Activated CD4-positive, alpha-beta T cell treated with anti-CD3 and anti-CD28 coated beads, Interleukin-2, amount 50 U/mL, for 24 hours (primary cell): ENCODE measurements around the gene CSTF2.
"Not testable (repeated sequence)": the region's sequence is repeated elsewhere in the genome, so short reads cannot be mapped to it uniquely, and the experiment has no call there.

Source experiments
- DNase-seq, 2 donors: peaks; one replicate each; pipeline ENCODE4 v3.0.0-alpha.2; 2020; ENCODE audit warnings: low read depth in 1 of 2, low spot score in 1 of 2

The CSTF2 gene, protein sequence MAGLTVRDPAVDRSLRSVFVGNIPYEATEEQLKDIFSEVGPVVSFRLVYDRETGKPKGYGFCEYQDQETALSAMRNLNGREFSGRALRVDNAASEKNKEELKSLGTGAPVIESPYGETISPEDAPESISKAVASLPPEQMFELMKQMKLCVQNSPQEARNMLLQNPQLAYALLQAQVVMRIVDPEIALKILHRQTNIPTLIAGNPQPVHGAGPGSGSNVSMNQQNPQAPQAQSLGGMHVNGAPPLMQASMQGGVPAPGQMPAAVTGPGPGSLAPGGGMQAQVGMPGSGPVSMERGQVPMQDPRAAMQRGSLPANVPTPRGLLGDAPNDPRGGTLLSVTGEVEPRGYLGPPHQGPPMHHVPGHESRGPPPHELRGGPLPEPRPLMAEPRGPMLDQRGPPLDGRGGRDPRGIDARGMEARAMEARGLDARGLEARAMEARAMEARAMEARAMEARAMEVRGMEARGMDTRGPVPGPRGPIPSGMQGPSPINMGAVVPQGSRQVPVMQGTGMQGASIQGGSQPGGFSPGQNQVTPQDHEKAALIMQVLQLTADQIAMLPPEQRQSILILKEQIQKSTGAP

DNA sequence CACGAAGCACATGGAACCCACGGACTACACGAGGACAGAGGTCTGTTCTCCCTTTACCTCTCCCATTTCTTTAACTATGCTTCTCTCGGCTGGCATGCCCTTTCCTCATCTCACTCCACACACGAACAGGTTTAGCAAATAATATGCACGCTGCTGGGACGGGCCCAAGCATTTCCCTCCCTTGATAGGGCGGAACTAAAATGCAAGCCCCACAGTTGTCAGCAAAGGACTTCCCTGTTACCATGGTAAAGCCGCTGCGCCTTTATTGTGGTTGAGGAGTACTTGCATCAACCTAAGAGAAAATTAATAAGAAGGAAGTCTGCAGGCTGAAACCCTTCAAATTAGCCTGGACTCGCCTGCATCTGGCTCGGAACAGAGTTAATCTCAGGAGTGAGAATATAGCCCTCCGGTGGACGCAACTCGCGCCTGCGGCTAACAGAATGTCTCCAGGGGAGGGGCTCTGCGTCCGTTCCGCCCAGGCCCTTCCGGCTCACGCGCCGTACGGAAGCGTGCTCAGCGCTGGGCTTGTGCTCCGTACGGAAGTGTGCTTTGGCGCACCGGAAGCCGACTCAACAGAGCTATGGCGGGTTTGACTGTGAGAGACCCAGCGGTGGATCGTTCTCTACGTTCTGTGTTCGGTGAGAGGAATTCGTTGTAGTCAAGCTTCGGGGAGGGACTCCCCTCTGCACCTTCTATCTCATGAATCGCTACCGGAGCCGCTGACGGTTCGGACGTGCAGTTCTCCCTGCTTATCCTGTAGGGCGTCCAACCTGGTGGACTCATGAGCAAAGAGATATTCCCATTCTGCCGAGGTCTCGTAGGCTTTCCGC lies at the start of gene CSTF2:
Gene CSTF2, plus strand, starts transcription at position 555 of the 830 bp plus-strand sequence. Its CDS starts 26 bp downstream, at position 581.
- peak; percentile 44 to 65 for DNase-seq

DNA sequence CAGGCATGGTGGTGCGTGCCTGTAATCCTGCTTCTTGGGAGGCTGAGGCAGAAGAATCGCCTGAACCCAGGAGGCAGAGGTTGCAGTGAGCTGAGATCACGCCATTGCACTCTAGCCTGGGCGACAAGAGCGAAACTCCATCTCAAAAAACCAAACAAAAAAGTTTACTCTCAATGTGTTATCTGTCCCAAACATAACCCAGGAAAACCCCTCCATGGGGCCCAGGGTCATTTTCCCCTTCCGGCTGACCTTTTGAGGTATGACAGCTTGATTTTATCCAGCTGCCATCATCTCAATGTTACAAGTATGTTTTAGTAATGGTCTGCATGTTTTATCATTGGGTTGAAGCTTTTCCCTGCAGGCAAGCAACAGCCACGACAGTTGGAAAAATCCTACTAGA lies 23.8 kb upstream of the CSTF2 start:
- DNase-seq, result not testable (repeated sequence)

DNA sequence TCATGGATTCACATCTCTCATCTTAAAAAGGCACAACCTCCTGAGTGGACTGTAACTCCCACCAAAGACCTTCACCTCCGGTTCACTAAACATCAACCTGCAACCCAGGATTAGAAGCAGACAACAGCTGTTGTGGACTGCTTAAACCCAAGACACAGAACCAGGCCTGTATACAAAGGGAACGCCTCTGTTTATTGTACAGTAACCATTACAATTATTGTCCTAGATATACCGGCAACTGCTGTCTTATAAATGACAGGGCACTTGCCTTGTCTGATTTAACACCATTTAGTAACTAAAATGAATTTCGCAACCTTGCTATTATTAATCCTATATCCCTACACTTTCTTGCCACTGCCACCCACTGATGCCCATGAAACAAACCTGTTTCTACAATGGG lies 22.8 kb upstream of the CSTF2 start:
- DNase-seq, result no peak

DNA sequence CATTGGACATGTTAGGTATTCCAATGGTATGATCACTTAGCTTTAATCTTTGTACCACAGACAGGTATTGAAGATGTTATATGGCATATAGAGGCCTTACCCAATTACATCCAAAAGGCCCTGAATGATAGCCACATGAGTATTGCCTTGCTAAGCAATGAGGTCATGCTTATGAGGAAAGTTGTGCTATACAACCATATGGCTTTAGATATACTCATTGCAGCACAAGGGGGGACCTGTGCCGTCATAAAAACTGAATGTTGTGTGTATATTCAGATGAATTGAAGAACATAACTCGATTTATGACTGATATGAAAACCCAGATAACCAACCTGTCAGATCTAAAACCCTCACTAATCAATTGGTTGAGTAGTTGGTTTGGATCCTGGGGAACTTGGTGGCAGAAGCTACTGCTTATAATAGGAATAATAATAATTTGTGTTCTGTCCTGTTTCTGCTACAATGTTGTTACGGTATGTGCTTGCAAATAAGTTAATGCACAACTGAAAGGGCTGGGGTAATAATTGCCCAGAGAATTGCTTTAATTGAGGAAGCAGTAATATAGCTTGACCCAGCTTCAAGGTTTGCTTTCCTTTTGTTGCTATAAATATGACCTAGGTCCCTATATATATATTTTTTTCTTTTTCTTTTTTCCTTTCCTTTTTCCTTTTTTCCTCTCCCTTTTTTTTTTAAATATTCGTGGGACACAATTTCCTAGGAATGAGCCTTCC lies 21.5 kb upstream of the CSTF2 start:
- DNase-seq, result no peak

DNA sequence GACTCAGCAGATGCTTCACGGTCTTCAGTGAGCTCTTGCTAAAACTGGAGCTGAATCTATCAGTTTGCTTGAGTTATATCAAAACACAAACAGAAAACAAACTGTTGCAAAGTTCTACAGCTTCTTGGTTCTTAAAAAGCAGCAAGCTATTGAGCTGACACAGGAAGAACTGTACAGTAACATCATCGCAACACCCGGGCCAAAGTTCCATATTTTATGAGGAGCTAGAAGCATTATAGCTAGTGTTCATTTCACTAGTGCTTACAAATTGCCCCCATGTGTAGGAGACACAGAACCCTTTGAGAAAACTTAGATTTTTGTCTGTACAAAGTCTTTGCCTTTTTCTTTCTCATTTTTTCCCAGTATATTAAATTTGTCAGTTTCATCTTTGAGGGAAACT lies 17.3 kb upstream of the CSTF2 start:
- DNase-seq, result no peak

DNA sequence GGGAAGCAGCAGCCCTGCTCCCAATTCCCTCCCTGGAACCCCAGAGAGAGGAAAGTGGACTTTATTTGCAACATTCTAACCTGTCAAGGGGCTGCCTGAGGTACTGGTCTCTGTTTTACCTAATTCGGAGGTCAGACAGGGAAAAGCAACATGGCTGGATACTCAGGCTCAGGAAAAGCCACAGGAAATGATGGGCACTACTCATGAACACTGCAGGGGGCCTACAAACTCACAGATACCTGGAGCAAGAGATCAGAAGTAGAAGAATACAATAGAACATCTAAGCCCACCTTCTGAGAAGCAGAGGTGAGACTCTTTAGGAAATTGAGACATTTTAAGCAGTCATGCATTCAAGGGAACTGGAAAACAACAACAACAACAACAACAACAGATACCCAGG lies 15.4 kb upstream of the CSTF2 start:
- no peak for DNase-seq

DNA sequence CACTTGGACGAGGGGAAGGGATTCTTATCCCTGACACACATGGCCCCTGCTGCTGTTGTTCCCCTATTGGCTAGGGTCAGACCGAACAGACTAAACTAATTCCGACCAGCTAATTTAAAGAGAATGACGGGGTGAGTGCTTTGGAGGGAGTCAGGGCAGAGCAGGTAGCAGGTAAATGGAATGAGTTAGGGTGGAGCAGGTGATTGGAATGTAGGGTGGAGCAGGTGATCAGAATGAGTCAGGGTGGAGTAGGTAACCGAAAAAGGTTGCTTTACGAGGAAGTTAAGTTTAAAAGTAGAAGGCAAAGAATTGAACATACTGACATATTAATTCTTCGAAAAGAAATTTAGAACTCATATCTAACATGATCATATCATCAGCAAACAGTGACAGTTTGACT lies 11.9 kb upstream of the CSTF2 start:
- not testable (repeated sequence) for DNase-seq

DNA sequence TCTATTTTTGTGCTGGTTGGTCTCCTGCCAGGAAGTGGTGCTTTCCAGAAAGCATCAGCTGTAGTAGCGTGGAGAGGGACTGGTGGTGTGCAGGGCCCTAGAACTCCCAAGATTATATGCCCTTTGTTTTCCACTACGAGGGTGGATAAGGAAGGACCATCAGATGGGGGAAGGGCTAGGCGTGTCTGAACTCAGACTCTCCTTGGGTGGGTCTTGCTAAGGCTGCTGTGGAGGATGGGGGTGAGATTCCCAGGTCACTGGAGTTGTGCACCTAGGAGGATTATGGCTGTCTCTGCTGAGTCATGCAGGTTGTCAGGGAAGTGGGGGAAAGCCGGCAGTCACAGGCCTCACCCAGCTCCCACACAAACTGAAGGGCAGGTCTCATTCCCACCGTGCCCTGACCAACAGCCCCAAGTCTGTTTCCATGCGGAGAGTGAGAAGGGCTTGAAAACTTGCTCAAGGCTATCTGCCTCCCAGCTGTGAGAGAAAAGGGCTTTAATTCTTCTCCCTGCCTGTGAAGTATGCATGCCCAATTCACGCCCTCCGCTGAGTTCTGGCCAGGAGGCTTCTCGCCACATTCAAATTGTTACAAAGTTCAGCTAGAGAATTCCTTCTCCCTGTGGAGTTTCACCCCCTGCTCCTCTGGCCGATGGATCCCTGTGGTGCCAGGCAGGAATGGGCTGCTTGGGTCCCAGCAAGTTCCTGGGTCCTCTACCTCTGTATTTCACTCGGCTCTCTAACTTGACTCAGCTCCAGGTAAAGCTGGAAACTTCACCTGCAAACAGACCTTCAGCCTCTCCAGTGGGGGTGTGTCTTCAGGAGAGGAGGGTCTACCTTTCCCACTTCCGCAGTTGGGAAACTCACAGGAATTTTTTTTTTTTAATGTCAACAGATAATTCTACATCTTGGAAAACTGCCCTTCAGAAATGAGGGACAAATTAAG lies 7.7 kb upstream of the CSTF2 start:
- DNase-seq, result no peak

DNA sequence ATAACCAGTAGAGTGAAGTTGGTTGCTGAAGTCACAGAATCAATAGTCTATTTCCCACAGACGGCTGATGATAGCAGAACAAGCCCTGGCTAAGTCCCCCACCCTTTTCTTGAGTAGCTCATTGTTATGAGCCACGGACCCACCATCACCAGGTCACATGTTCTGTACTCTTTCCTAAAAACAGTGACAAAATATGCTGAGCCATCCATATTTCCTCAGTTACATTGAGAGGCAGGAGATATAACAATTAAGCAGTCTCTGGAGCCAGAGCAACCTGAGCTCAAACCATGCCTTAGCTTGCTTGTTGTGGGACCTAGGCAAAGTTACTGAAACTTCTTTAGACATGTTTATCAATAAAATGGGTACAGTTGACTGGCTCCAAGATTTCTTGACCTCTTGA lies 2.9 kb upstream of the CSTF2 start:
- no peak for DNase-seq

DNA sequence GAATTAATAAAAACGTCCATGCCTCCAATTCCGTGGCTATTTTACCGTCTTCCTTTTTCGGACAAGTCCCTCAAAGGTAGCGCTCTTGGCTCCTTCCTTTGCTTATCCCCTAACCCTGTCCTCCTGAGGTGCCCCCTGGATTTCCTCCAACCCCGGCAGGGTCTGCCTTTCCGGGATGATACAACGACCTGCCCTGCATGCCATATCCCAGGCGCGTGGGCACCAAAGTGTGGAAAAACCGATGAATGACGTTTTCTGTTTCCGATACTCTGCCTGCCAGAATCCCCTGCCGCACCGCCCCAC lies 706 bp upstream of the CSTF2 start:
- peak in 1 of 2 donors; percentile 13 for DNase-seq

DNA sequence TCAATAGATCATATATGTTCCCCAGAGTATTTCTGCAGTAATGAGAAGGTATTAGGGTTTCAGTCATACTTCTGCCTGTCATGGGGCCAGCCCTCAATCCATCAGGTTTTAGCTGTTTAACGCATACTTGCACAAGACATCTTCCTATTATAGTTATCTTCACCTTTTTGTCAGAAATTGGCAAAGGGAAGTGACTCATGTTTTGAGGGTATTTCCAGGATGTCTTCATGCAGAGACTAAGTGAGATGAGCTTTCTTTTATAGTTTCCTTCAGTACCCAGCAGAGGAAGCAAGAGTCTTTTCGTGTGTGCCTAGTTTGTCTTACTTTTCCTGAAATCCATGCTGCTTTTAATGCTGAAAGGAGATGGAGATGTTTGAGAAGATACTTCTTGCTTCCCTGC lies 9.5 kb downstream of the CSTF2 start:
- peak in 1 of 2 donors; percentile 10 for DNase-seq

DNA sequence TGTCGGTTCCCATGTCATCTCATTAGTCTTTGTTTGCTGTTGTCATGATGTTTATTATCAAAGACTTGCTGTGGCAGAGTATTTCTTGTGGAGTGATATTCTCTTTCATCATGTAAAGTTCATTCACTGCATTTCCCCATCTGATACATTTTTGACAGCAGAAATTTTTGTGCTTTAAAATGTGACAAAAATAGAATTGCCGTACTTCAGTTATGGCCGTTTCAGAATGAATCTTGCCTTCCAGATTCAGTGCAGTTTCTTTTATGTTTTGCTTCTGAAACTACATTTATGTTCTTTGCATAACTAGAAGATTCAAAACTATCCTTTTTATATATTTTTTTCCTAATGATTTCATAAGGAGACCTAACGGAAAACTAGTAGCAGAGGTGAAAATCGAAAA lies 10.0 kb downstream of the CSTF2 start:
- DNase-seq, result no peak

DNA sequence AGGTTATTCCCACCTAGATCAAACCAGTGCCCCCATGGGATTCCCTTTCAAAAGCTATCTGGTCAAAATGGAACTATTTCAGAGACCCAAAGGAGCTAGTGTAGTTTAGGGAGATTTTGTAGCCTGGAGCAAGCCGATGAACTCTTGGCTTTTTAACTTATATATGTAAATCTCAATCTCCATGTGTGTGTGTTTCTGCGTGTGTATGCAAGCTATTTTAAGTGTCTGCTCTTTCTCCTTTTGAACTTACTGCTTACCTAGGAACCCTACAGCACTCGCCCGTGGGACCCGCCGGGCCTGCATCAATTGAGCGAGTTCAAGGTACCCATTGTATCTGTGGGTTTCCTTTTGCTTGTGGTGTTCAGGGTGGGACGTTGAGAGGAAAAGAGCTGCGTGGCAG lies 10.4 kb downstream of the CSTF2 start:
- DNase-seq, result no peak

DNA sequence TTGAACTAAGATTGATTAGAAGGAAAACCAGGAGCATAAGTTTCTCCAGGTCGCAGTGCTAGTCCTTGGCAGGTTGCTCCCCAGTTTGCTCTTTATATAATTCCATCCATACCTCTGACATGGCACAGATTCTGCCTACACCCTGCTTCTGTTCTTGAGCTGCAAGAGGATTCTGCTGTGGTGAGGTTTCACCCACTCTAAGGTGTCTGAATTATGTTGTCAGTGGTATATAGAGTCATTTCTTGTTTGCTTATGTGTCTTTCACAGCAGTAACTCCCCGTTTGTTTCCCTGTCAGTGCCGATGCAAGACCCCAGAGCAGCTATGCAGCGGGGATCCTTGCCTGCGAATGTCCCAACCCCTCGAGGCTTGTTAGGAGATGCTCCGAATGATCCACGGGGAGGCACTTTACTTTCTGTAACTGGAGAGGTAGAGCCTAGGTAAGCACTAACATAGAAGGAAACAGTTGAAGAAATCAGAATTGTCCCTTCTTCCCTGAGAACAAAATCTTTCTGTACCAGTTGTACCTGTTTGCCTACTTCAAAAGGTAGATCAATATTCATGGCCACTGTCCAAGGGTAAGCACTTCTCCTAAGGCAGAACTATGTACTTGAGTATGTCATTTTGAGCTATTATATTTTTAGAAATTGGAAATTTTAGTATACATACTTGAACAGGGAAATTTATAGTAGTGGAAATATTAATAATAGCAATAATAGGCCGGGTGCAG lies 11.2 kb downstream of the CSTF2 start:
- no peak for DNase-seq

DNA sequence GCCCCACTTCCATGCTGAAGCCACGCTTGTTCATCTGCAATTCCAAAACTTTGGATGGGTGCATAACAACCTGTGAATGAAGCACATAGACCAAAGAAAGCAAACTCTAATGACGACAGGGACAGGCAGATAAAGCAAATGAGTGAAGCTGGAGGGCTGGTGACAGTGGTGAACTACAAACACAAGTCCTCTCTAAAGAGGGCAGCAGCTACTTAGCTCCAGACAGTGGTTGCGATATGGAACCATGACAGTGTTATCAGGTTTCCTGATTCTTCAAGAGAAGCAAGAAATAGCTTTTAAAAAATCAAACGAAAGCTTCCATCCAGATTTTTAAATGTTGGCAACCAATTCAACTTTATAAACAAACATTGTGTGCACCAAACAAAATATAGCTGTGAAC lies 30.1 kb downstream of the CSTF2 start:
- no peak for DNase-seq

DNA sequence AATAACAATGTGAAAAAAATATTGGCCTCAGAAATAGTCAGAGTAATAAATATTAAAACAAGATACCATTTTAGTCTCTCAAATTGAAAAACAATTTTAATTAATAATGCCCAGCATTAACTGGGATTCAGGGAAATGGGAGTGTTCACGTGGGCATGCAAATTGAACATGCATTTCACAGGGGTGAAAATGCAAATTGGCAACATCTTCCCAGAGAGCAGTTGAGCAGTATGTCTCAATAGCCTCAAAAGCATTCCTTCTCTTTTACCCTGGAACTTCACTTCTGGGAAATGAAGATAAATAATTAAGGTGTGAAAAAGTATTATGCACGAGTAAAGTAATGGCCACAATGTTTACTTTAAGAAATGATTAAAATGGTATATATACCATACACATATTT lies 32.6 kb downstream of the CSTF2 start:
- DNase-seq, result no peak

DNA sequence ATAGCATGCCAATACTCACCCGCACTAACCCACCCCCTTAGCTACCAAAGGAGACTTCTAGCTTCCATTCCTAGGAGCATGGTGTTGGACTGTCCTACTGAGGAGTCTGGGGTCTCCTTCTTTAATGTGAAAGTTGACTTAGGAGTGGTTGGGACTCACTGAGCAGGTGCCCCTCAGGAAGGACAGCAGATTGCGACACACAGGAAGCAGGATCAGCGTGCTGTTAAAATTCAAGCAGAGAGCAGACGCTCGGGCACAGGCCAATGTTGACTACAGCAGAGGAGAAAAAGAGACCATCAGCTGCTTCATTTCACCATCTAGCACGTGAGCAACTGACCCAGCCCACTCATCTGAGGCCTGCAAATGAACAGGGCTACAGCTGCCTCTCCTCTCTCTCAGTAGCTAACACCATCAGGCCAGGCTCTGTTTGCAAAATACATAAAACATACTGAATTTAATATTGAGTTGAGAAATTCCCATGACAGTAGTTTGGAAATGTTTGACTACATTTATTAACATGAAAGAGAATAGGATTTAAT lies 43.2 kb downstream of the CSTF2 start:
- DNase-seq, result no peak

DNA sequence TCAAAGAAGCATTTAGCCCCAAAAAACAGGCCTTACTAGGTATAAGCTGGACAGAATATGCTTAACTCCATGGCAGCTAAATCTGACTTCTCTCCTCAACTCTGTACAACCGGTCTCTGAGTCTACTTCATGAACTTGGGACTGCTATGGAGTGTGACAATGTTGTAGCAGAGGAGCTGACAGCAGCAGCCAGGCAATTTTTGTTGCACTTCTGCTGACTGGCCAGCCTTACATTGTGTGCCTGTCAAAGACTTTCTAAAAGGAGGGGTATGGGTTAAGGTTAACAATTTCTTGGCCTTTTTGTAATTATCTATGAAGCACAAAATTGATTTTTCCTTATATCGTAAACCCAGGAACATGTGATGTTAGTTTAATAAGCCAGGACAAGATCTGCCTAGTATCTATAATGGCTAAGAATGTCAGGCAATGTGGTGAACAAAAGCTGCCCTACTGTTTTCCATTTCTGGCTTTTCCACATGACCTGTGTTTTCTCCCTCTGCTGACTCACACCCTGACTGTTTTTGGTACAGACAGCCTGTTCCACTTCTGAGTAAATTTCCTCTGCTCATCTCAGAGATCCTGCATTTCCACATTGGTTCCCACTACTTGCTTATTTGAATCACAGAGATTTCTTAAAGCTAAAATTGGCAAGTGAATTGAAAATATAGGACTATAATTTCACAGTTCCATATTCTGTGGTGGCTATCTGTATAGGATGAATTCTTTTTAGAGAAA lies 44.6 kb downstream of the CSTF2 start:
- no peak for DNase-seq

DNA sequence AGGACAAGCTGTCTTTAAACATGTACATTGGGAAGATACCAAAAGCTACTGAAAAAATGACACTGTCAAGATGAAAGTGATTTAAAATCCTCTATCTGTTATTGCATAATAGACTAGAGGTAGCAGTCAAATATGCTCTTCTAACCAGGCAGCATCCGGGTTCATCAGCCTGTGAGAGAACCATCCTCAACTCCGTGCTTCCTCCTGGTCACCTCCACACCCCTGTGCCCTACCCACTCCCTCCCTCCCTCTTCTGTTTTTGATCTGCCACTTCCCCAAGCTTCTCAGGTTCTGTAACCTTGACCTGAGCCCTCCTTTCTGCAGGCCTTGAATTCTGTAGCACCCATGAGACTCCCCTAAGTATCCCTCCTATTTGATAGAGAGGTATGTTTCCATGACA lies 48.1 kb downstream of the CSTF2 start:
- DNase-seq, result no peak
